NCI-H2029 treated with DMSO at 0.1 percent for 48 hours (cell line): Measurements from ENCODE around the gene ETS1.

Experiments used
- DNase-seq: peaks from one replicate; lab custom pipeline; 2025; lab: John Stamatoyannopoulos, UW

The ETS1 gene

DNA sequence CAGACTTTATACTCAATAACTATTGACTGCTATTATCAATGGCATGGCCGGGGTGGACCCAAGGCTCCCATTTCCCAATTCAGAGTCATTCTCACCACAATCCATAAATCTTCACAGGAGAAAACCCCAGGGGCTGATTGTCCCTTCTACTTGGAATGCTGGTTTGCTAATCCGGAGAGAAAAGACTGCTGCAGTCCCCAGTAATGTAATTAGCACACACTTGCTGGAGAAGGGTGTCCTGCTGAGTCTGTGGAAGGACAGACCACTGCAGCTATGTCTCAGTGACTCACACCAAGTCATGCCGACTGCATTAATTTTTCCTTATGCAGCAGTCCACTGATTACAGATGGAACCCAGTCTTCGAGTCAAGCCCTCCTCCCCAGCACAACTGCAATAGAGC is 5.9 kb upstream of the ETS1 start:
- no peak for DNase-seq

DNA sequence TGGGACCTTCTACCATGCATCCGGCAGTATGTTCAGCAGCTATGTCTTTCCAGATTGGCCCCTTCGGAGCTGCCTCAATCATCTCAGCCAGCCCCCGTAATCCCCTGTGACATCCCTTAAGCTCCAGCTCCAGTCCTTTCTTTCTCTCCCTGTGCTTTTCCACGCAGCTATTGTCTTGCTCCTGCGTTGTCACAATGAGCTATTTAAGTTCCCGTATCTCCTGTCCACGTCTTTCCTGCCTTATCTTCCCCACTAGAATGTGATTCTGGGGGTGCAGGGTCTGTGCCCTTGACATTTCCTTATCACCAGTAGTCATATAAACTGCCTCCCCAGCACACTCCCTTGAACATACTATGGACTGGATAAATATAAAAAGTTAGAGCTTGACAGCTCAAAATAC is 5.1 kb upstream of the ETS1 start:
- no peak for DNase-seq

DNA sequence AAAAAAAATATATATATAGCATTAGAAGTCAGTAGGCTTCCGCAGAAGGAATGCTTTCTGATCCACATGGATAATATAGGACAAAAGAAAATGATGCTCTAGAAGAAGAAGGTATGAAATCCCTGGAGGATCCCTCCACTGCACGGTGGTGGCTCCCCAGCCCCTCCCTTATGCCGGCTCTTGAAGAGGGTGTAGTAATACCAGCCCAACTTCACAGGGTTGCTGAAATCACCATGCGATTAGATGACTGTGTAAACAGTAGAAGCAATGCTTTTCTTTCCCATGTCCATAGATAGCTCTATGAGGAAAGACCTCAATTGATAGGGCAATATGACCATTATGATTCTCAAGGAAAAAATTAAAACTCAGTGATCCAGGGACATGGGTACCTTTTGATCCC is 3.2 kb upstream of the ETS1 start:
- no peak for DNase-seq

DNA sequence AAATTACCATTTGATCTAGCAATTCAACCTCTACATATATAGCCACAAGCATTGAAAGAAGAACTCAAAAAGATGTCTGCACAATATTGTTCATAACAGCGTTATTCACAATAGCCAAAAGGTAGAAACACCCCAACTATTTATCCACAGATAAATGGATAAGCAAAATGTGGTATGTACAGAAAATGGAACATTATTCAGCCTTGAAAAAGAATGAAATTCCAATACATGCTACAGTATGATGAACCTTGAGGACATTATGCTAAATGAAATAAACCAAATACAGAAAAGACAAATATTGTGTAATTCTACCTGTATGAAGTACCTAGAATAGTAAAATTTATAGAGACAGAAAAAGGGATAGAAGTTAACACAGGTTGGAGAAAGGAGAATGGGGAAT is 2.6 kb upstream of the ETS1 start:
- no peak for DNase-seq

DNA sequence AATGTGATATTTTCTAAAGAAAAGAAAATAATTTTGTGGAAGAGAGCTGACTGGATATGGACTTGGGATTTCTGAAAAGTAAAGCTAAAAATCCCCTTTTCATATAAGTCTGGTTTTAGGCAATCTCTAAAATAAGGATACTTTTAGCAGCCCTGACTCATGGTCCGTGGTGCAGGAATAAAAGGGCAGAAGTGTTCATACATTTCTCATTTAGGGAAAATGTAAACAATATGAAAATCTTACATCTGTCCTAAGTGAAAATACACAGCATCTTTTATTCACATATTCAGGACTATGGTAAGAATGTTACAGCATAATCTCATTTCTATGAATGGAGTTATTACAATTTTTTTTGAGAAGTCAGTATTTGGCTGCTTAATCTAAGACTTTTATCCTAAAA is 735 bp upstream of the ETS1 start:
- no peak for DNase-seq

DNA sequence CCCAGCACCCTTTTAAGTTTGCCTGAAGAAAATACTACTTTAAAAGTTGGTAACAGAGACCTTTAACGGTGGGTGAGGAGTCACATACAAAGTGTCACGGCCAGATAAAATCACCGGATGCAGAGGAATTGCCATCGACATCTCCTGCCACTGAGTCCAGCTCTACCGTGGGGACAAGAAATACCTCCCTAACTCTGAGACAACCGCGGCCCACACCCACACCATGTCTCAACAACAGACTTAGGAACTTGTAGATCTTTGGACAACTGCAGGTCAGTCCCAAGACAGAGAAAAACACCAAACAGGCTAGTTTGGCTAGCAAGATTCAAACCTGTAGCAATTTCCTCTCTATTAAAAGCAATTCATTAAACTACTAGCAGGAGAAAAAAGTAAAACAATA is 669 bp downstream of the ETS1 start:
- DNase-seq: no peak

DNA sequence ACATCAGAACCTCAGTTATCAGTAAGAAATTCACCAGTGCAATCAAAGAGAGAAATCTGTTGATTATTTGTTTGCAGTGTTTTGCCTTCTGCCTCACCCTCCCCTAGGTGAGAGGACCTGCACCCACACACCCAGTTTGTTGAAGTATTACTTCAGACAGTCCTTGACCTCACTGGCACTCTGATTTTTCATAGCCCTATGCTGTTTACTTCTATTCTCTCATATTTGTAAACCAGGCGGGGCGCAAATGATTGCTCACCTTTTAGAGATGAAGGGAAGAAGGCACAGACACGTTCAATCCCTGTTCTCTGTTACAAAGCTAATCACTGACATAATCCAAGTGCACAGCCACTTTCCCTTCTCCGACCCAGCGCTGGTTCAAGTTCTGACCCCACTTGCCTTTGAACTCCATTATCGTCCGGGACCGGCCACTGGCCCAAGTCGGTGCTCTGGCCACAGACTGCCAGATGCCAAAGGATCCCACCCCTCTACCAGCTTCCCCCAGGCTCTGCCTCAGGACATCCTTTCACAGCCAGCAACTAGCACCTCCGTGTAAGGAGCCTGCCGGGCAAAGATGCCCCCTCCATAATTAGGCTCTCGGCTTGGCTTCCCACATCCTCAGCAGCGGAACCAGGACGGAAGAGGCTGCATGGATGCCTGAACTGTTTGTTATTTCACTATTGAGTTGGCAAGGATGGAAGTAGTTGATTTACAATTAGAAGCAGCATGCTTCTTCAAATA is 1.7 kb downstream of the ETS1 start:
- DNase-seq: no peak

DNA sequence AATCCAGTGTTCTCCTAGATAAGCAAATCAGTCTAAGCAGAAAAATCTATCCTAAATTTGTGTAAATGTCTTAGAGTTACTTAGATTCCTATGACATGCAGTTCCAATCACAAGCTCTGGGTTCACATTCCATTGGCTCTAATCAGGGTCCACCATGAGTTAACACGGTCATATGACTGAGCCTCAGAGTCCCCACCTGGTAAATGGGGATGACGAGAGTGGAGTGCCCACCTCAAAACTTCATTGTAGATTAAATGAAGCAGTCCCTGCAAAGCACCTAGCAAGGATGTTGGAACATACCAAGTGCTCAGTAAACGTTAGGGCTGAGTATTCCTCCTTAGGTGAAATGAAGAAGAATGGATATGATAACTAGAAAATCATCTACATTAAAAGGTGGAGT is 3.1 kb downstream of the ETS1 start:
- no peak for DNase-seq

DNA sequence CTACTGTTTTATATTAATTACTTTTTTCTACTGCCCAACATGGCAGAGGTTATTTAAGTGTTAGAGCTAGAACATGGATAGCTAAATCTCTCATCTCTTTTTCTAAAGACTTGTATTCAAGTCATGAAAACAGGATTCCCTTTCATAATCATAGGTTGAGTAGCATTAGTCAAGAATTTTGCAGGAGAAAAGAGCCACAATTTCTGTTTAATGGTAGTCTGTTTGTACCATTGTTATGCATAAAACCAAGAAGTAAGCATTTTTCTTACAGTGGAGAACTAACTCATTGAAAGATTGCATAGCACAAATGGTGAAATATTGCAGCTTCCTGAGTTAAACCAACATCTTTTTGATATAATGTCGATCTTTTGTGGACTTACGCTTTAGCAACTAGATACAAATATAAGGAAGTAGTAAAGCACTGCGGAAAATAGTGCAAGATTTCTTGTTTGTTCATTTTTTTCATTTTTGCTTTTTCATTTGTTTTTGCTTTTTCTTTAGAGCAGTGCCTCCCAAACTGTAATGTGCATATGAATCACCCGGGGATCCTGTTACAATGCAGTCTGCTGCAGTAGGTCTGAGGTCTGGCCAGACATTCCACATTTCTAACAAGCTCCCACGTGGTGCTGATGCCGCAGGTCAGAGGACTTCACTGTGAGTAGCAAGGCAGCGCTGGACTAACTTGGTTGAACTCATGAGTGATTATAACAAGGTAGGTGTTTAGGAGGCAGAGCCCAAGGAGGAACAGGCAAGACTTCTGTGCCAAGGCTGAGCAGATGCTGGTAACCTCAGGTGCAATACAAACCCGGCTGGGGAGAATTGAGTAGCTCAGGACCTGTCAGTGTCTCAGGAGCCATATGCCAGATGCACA is 4.6 kb downstream of the ETS1 start:
- no peak for DNase-seq

DNA sequence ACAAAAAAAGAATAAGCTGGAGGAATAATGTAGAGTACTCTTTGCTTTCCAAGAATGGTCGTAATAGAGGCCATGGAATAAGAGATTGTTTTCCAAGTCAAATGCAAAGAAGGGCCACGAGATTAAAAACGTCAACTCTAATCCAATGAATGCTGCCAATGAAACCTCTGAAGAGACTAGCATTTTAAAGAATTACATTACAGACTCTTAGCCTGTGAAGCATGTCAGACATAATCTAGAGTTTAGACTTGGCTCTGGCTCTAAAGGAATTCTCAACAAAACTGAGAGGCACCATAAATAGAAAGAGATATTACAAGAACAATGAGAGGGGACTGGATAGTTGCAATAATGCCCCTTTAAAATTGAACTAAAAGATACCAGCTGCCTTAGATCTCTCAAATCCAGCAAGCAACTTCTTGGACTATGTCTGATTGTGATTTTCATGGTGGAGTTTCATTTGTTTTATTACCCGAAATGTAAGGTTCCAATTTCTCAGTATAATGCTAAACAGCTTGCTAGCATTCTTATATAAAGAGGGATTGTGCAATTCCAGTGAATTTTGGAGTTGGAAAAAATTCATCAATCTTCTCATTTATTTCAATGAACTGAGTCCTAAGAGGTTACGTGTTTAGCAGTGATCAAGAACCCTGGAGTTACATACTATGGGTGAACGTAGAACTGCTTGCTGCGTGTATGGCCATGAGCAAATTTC is 5.6 kb downstream of the ETS1 start:
- DNase-seq: no peak

DNA sequence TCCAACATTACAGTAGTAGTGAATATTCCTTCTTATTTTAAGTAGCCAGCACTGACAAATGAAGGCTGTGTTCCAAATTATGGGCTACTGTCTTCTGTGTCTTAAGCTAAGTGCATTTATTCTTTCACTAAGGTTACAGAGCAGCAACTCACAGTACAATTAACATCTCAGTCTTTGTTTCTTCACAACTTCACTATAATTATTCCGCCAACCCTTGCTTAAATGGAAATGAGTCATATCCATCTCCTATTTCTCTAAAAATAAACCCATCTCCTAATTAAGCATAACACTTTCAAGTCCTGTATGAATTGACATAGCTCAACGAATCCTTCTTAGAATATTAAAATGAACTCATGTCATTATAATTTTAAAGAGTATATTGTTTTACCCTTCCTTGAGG is 6.7 kb downstream of the ETS1 start:
- no peak for DNase-seq

DNA sequence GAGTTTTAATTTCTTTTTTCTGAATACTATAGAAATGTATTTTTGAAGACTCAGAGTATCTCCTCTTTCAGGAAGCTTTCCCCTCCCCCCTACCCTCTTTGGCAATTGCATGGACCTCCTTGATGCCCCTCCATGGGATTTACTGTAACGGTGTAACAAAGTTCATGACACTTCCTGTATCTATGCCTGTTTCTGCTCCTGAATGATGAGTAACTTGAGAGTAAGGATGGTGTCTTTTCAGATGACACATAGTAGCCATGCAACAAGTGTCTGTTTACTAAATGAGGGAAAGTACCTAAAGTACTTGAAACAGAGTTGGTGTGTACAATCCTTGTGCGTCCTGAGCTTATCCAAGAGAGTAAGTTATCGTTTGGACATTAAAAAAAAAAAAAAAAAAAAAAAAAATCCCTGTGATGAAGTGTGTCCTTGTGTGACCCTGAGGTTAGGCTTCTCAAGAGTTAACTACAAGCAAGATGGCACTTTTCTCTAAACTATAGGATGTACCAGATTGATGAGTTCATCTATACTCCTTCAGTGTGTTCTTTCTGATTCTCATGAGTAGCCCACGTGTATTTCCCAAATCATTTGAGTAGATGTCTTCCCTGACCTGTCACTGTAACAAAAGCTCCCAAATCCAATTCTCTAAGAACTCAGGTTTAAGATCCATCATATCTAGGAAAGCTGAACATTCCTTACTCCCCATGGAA is 7.4 kb downstream of the ETS1 start:
- no peak for DNase-seq

DNA sequence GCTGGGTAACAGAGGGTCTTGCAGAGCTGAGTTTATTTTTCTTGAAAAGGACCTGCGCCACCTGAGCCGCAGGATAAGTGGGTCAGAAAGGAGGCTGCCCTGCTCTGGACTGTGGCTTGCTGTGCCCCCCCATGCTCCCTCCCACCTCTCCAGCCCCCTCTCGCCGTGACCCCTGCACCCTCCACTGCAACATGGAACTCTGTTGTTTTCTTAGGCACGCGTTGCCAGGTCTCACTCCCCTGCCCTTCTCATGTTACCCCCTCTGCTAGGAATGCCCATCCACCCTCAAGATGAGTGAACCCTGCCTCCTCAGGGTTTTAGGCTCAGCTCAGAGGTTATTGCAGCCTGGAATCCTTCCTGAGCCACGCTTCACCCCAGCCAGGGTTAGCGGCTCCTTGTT is 10.8 kb downstream of the ETS1 start:
- no peak for DNase-seq

DNA sequence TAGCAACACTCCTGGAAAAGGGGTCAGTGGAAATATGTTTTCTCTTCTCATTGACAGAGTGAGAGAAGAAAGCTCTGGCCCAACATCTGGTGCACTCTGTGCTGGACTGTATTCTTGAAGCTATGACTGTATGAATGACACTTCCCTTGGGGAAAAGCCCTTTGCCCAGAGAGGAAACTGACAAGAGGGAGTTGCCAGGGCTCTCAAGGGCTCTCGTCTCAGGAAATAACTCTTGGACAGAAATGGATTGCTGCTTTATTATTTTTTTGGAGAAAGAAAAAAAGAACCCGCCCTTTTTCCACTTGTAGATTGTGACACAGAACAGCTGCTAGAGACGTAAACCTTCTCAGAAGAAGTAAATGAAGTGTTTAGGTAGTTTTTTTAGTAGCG is 11.4 kb downstream of the ETS1 start:
- DNase-seq: peak; percentile 34

DNA sequence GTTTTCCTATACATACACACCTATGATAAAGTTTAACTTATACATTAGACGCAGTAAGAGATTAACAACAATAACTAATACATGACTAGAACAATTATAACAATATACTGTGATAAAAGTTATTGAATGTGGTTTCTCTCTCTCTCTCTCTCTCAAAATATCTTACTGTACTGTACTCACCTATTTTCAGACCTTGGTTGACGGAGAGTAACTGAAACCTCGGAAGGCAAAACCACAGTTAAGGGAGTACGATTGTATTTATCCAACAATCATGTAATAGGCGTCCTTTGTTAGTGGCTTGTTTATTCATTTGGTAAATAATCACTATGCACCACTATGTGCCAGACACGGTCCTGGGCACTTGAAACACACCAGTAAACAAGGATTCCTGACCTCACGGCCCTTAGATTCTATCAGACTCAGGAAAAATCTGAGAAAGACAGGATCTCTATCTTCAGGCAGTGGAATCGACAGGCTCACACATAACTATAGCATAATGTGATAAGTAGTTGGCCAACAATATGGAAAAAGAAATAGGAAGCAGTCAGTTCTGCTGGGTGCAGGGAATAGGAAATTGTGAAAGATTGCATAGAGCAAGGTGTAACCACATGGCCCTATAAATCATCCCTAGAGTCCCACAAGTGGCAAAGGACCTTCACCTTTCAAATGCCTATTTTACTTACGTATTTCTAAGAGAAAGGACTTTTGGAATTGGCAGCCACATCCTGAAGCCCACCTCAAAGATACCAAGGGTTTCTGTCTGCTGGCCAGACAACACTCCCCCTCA is 12.0 kb downstream of the ETS1 start:
- DNase-seq: no peak

DNA sequence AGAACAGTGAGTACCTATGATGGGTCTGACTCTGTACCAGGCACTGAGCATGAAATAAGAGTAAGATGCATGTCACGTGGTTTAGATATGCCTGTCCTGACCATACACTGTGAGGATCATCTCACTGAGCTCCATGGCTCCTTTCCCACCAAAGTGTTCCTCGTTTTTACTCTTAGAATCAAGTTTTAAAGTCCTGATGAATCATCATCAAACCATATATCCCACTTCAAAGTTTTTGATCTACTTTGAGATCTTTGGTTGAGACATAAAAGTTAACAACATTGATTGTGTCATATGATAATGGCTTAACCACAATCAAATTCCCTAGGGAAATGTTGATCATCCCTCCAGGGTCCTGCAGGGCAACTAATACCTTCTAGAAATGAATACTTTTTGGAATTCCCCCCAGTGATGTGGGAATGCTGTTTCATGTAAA is 12.8 kb downstream of the ETS1 start:
- DNase-seq: no peak

DNA sequence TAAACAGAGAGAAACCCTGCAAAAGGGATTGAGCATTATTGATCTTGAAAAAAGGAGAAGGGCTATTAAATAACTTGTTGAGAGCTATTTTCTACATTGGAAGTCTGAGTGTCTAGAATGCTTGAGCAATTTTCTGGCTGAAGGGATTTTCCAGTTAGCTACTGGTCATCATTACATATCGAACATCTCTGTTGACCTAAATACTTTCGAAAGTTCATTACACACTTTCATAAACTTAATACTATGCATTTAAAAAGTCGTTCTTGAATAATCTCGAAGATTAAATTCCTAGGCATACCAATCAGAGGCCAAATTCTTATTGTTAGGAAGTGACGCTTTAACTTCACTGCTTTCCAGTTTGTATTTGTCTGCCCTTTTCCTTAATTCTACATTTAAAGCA is 13.7 kb downstream of the ETS1 start:
- no peak for DNase-seq

DNA sequence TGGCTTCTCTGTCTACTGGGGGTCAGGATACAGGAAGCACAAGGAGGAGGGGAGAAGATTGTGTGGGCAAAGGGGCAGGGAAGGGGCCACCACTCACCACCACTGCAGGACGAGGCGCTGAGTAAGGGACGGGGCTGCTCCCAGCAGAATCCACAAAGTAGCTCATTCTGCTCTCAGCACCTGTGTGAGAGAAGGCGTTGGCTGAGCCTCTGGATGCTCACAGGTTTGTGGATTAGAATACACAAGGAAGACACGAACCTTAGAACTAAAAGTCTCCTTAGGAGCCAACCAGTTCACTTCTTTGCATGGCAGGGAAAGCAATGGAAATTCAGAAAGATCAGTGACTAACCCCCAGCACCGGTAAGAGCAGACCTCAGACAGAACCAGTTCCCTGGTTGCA is 14.4 kb downstream of the ETS1 start:
- no peak for DNase-seq

DNA sequence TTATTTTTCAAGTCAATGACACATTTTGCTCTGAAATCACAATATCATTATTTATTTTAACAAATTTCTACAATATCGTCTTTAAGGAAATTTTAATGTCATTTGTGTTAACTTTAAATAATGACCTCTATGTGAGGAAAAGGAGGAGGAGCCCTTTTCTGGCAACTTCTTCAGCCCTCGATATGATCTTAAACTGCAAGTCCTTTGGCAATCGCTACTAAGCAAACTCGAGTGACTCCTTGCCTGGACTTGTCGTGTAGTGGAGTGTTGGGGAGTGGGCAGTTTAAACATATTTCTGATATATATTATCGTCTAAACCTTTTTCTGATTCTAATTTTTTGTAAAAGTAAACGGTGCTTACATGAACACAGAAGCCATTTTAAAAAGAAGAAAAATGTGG is 16.7 kb downstream of the ETS1 start:
- DNase-seq: no peak

DNA sequence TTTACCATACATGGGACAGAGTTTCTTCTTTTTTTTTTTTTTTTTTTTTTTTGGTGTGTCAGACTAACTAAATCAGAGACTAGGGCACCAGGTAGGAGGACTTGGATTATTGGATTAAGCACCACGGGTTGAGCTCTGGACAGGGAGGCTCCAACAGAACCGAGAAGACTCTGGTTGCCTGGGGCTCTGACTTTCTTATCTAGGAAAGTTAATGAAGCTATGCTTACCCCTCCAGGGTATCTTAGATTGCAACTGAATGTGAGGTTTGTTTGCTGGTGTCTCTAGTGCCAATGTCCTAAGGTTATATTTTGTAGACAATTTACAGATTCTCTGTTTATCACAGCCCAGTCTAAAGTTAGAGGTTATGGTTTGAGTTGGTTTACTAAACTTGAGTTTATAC is 18.1 kb downstream of the ETS1 start:
- DNase-seq: no peak

DNA sequence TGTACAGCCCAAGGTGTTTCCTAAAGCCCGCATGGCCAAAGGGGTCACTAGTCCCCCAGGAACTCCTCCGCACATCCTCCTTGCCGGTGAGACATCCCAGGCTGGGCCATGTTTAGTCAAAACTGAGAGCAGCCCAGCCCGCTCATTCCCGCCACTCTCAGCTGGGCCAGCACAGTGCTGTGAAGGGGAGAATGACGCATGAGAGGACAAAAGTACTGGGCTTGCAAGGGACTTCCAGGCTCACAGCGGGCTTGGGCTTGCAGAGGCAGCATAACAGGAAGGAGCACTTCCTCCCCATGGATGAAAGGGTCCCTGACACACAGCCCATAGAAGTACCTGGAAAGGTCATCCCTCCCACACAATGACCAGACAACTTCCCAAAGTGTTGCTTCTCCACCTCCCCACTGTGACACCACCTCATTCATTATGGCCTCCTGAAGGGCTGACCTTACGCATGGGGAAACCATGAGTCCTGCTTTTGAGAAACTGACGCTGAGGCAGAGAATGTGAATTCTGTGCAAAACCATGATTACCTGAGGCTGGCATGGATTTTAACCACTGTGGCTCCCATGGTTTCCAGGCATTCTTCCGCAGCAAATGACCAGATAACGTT is 19.1 kb downstream of the ETS1 start:
- DNase-seq: no peak
